Measurements from ENCODE around the gene BRD4. TPM values are rescaled to one million over a fixed set of nuclear protein-coding genes. Genes with fewer than 3 reads are reported as not detected.
A peak's percentile ranks its signal among the peaks of the same experiment; 100 is the strongest.

The BRD4 gene
- total RNA-seq, 1 donor from 2014 or later, result 60.9 TPM

GRCh38 chr19:15262011-15262410, 70.3 kb downstream of the BRD4 start:
- Histone ChIP-seq H3K27me3 (ENCODE audit: low read depth) (no peaks in the 10 kb centered on the region), H3K9me3 (replicated peaks) (no peaks in the 10 kb centered on the region), H3K27ac (replicated peaks) (no peak overlapping the region), H3K36me3 (peaks cover 90% of the 10 kb centered on the region), H3K4me3 (no peak overlapping the region), H3K4me1 (peaks cover 38% of the 10 kb centered on the region)
- TF ChIP-seq CTCF (IDR thresholded peaks at IDR 0.05; ENCODE audit: borderline replicate concordance), result no peak
- no peak for DNase-seq
- intact Hi-C loops (cut with micrococcal nuclease), result loop anchor here (10.0 kb wide), 1 partner anchor 113 kb away; the partner anchor contains the start of gene AKAP8

GRCh38 chr19:15260939-15261338, 71.4 kb downstream of the BRD4 start:
- intact Hi-C loops (cut with micrococcal nuclease), result loop anchor here (10.0 kb wide), 1 partner anchor 114 kb away; the partner anchor contains the start of gene AKAP8
- H3K9me3 ChIP-seq (replicated peaks), result no peaks in the 10 kb centered on the region

GRCh38 chr19:15259907-15260306, 72.4 kb downstream of the BRD4 start:
- intact Hi-C loops (cut with micrococcal nuclease), result loop anchor here (10.0 kb wide), 1 partner anchor 115 kb away; the partner anchor contains the start of gene AKAP8
- H3K27ac ChIP-seq (replicated peaks), result no peak overlapping the region

More at GRCh38 chr19:15260939-15261338, 71.4 kb downstream of the BRD4 start:
- Histone ChIP-seq H3K36me3 (peaks cover 93% of the 10 kb centered on the region), H3K4me1 (peaks cover 28% of the 10 kb centered on the region), H3K4me3 (no peak overlapping the region), H3K27me3 (ENCODE audit: low read depth) (no peaks in the 10 kb centered on the region), H3K27ac (replicated peaks) (no peak overlapping the region)
- no peak for DNase-seq
- peak; percentile 22 for TF ChIP-seq CTCF (IDR thresholded peaks at IDR 0.05; ENCODE audit: borderline replicate concordance)

GRCh38 chr19:15257782-15258181, 74.6 kb downstream of the BRD4 start:
- peaks cover 98% of the 10 kb centered on the region for H3K36me3 ChIP-seq
- no peak for DNase-seq
- H3K9me3 ChIP-seq (replicated peaks), result no peaks in the 10 kb centered on the region
- H3K4me1 ChIP-seq, result peaks cover 21% of the 10 kb centered on the region
- H3K27ac ChIP-seq (replicated peaks), result no peak overlapping the region
- no peaks in the 10 kb centered on the region for H3K27me3 ChIP-seq (ENCODE audit: low read depth)
- intact Hi-C loops (cut with micrococcal nuclease), result no loop called here
- no peak overlapping the region for H3K4me3 ChIP-seq
- TF ChIP-seq CTCF (IDR thresholded peaks at IDR 0.05; ENCODE audit: borderline replicate concordance), result no peak

More at GRCh38 chr19:15259907-15260306, 72.4 kb downstream of the BRD4 start:
- TF ChIP-seq CTCF (IDR thresholded peaks at IDR 0.05; ENCODE audit: borderline replicate concordance), result no peak
- Histone ChIP-seq H3K9me3 (replicated peaks) (no peaks in the 10 kb centered on the region), H3K4me3 (no peak overlapping the region), H3K4me1 (peaks cover 17% of the 10 kb centered on the region), H3K27me3 (ENCODE audit: low read depth) (no peaks in the 10 kb centered on the region), H3K36me3 (peaks cover 98% of the 10 kb centered on the region)
- no peak for DNase-seq

- DNase-seq, result no peak
- intact Hi-C loops (cut with micrococcal nuclease), result no loop called here
- peaks cover 96% of the 10 kb centered on the region for H3K36me3 ChIP-seq
Measured at GRCh38 chr19:15256708-15257331, 75.5 kb downstream of the BRD4 start.

More at GRCh38 chr19:15256708-15257331, 75.5 kb downstream of the BRD4 start:
- H3K4me1 ChIP-seq, result peaks cover 30% of the 10 kb centered on the region
- TF ChIP-seq CTCF (IDR thresholded peaks at IDR 0.05; ENCODE audit: borderline replicate concordance), result no peak
- H3K27me3 ChIP-seq (ENCODE audit: low read depth), result no peaks in the 10 kb centered on the region
- no peak overlapping the region for H3K27ac ChIP-seq (replicated peaks)
- H3K9me3 ChIP-seq (replicated peaks), result no peaks in the 10 kb centered on the region
- no peak overlapping the region for H3K4me3 ChIP-seq

Data from left ventricle myocardium inferior (tissue), 1 donor.